SH-SY5Y (cell line): ENCODE data around the gene GALNTL6.

Experiments used
- GATA2 ChIP-seq: IDR thresholded peaks from 2 replicates; pipeline ENCODE4 v1.6.1; 2011; ENCODE audit warnings: mild to moderate bottlenecking, low read depth, low read length
- GATA3 ChIP-seq: IDR thresholded peaks from 2 replicates; pipeline ENCODE4 v1.6.1; 2011; ENCODE audit warnings: low read depth, mild to moderate bottlenecking, low read length, moderate library complexity

DNA sequence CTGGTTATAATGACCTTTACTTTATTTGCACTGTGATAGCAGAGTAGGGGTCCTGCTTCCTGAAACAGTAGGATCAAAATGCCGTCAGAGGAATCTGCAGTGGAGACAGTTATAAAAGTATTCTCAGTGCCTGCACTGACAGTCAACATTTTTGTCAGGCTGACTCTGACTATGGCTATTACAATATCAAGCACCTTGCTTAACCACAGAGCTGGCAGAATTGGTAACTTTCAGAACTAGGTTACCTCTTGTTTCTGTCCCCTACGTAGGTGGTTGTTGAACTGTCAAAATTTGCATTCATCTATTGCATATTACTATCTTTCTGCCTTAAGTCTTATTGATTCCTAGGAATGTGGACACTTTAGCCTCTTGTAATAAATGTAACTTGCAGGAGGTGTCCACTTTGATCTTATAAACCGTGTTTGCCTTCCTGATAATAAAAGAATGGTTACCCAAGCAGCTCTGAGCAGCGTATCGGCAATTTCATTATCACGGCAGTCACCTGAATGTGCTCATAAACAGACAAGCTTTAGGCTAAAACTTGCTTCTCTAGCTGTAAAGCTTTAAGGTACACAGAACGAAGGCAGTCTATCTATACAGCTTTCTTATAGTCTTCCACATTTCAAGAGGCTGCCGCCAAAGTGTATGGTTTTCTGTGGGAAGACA lies 1002.4 kb downstream of the GALNTL6 start:
- TF ChIP-seq GATA2: no peak
- no peak for TF ChIP-seq GATA3
